OCI-LY3 (cell line): ENCODE results near the gene NSUN6.

Source experiments
- H2AFZ ChIP-seq: fragments of 200-600, 300-600 bp; shearing (Covaris generic); 2 replicates; pipeline ENCODE4 v1.6.0; 2014; ENCODE audit warnings: antibody characterized with exemption, low read depth, low read length
- H3K27ac ChIP-seq: fragments of 200-600, 300-600 bp; sonication (generic); 2 replicates; pipeline ENCODE4 v1.5.1; 2014; ENCODE audit warnings: mild to moderate bottlenecking, low read length, moderate library complexity, mixed read lengths
- H3K27me3 ChIP-seq: fragments of 200-600, 300-600 bp; sonication (generic); 2 replicates; pipeline ENCODE4 v1.6.1; 2014; ENCODE audit warnings: low read depth, low read length, mixed read lengths
- H3K36me3 ChIP-seq: fragments of 200-600, 300-600 bp; sonication (generic); replicated peaks from 2 replicates; pipeline ENCODE3; 2014; ENCODE audit warnings: low read depth, low read length, mixed read lengths
- H3K4me1 ChIP-seq: fragments of 300-600, 200-600 bp; sonication (generic); 2 replicates; pipeline ENCODE4 v1.6.1; 2014; ENCODE audit warnings: low read length, mixed read lengths
- H3K4me2 ChIP-seq: fragments of 200-600, 300-600 bp; sonication (generic); 2 replicates; pipeline ENCODE4 v1.6.1; 2014; ENCODE audit warnings: low read length, mixed read lengths
- H3K4me3 ChIP-seq: fragments of 300-600, 200-600 bp; sonication (generic); 2 replicates; pipeline ENCODE4 v1.5.1; 2014; ENCODE audit warnings: antibody characterized with exemption, mild to moderate bottlenecking, low read length, moderate library complexity
- H3K79me2 ChIP-seq: fragments of 300-600, 200-600 bp; shearing (Covaris generic); 2 replicates; pipeline ENCODE4 v1.6.1; 2014; ENCODE audit warnings: mild to moderate bottlenecking, low read length, mixed read lengths
- H3K9ac ChIP-seq: fragments of 300-600, 200-600 bp; shearing (Covaris generic); 2 replicates; pipeline ENCODE4 v1.6.0; 2014; ENCODE audit warnings: mild to moderate bottlenecking, low read length, moderate library complexity
- H3K9me3 ChIP-seq: fragments of 200-600, 300-600 bp; shearing (Covaris generic); 2 replicates; pipeline ENCODE4 v1.6.1; 2014; ENCODE audit warnings: low read length, mixed read lengths; ENCODE audit not compliant: insufficient read depth
- H4K20me1 ChIP-seq: fragments of 200-600, 300-600 bp; sonication (generic); 2 replicates; pipeline ENCODE4 v1.6.1; 2016; ENCODE audit warnings: low read length, mixed read lengths; ENCODE audit not compliant: insufficient read depth
- EZH2phosphoT487 ChIP-seq: fragments of 200-600 bp; shearing (Covaris generic); IDR thresholded peaks from 2 replicates; pipeline ENCODE4 v1.6.1; 2018; ENCODE audit warnings: antibody characterized with exemption, mixed run types, low read depth
- TF ChIP-seq, protein P1 (sequence below): fragments of 200-600, 300-600 bp; sonication (generic); IDR thresholded peaks from 2 replicates; pipeline ENCODE4 v1.5.1; 2014; ENCODE audit warnings: antibody characterized with exemption, low read length, low read depth

Gene NSUN6

DNA sequence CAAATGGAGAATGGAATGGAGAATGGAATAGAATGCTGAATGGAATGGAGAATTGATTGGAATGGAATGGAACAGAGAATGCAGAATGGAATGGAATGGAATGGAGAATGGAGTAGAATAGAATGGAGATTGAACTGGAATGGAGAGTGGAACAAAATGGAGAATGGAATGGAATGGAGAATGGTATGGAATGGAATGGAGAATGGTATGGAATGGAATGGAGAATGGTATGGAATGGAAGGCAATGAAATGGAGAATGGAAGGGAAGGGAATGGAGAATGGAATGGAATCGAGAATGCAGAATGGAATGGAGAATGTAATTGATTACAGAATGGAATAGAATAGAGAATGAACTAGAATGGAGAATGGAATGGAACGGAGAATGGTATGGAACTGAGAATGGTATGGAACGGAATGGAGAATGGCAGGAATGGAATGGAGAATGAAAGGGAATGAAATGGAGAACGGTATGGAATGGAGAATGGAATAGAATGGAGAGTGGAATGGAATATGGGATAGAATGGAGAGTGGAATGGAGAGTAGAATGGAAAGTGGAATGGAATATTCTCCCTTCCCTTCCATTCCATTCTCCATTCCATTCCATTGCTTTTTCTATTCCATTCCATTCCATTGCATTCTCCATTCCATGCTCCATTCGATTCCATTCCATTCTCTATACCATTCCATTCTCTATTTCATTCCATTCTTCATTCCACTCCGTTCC is 88.2 kb downstream of the NSUN6 start:
- Histone ChIP-seq H3K4me3 (no peak overlapping the region), H3K79me2 (no peaks in the 10 kb centered on the region), H3K27me3 (no peaks in the 10 kb centered on the region), H3K9me3 (no peaks in the 10 kb centered on the region; the same call in 1 of the 2 replicates), H3K4me1 (no peaks in the 10 kb centered on the region), H3K4me2 (no peak overlapping the region), H2AFZ (no peak overlapping the region), H3K9ac (no peak overlapping the region), H3K27ac (no peak overlapping the region), H3K36me3 (no peaks in the 10 kb centered on the region), H4K20me1 (no peaks in the 10 kb centered on the region)
- TF ChIP-seq, protein P1, sequence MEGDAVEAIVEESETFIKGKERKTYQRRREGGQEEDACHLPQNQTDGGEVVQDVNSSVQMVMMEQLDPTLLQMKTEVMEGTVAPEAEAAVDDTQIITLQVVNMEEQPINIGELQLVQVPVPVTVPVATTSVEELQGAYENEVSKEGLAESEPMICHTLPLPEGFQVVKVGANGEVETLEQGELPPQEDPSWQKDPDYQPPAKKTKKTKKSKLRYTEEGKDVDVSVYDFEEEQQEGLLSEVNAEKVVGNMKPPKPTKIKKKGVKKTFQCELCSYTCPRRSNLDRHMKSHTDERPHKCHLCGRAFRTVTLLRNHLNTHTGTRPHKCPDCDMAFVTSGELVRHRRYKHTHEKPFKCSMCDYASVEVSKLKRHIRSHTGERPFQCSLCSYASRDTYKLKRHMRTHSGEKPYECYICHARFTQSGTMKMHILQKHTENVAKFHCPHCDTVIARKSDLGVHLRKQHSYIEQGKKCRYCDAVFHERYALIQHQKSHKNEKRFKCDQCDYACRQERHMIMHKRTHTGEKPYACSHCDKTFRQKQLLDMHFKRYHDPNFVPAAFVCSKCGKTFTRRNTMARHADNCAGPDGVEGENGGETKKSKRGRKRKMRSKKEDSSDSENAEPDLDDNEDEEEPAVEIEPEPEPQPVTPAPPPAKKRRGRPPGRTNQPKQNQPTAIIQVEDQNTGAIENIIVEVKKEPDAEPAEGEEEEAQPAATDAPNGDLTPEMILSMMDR = no peak

DNA sequence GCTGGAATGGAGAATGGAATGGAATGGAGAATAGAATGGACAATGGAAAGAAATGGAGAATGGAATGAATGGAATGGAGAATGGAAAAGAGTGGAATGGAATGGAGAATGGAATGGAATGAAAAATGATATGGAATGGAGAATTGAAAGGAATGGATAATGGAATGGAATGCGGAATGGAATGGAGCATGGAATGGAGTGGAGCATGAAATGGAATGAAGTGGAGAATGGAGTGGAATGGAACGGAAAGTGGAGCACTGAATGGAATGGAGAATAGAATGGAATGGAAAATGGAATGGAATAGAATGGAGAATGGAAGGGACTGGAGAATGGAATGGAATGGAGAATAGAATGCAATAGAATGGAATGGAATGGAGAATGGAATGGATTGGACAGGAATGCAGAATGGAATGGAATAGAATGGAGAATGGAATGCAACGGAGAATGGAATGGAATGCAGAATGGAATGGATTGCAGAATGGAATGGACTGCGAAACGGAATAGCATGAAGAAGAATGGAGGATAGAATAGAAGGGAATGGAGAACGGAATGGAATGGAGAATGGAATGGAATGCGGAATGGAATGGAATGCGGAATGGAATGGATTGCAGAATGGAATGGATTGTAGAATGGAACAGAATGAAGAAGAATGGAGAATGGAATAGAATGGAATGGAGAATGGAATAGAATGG is 89.4 kb downstream of the NSUN6 start:
- H3K36me3 ChIP-seq = no peaks in the 10 kb centered on the region
- no peaks in the 10 kb centered on the region; the same call in 1 of the 2 replicates for H3K9me3 ChIP-seq
- H3K4me1 ChIP-seq = no peaks in the 10 kb centered on the region
- TF ChIP-seq, protein P1 = no peak
- no peak for TF ChIP-seq EZH2phosphoT487
- H4K20me1 ChIP-seq = no peaks in the 10 kb centered on the region
- H2AFZ ChIP-seq = no peak overlapping the region
- H3K79me2 ChIP-seq = no peaks in the 10 kb centered on the region
- H3K9ac ChIP-seq = no peak overlapping the region
- no peak overlapping the region for H3K4me2 ChIP-seq
- H3K27ac ChIP-seq = no peak overlapping the region
- no peaks in the 10 kb centered on the region for H3K27me3 ChIP-seq
- H3K4me3 ChIP-seq = no peak overlapping the region

DNA sequence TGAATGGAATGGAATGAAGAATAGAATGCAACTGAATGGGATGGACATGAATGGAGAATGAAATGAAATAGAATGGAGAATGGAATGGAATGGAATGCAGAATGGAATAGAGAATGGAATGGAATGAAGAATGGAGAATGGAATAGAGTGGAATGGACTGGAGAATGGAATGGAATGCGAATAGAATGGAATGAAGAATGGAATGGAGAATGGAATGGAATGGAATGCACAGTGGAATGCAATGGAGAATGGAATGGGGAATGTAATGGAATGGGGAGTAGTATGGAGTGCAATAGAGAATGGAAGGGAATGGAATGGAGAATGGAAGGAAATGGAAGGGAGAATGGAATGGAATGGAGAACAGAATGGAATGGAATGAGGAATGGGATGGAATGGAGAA is 93.4 kb downstream of the NSUN6 start:
- no peaks in the 10 kb centered on the region for H3K79me2 ChIP-seq
- H3K9me3 ChIP-seq = no peaks in the 10 kb centered on the region; the same call in 1 of the 2 replicates
- no peak overlapping the region for H2AFZ ChIP-seq
- H4K20me1 ChIP-seq = no peaks in the 10 kb centered on the region
- H3K27me3 ChIP-seq = no peaks in the 10 kb centered on the region
- no peak overlapping the region for H3K4me2 ChIP-seq
- H3K27ac ChIP-seq = no peak overlapping the region
- TF ChIP-seq, protein P1 = no peak
- TF ChIP-seq EZH2phosphoT487 = no peak
- peaks cover 3% of the 10 kb centered on the region for H3K36me3 ChIP-seq
- no peaks in the 10 kb centered on the region for H3K4me1 ChIP-seq
- no peak overlapping the region for H3K9ac ChIP-seq
- no peak overlapping the region for H3K4me3 ChIP-seq

DNA sequence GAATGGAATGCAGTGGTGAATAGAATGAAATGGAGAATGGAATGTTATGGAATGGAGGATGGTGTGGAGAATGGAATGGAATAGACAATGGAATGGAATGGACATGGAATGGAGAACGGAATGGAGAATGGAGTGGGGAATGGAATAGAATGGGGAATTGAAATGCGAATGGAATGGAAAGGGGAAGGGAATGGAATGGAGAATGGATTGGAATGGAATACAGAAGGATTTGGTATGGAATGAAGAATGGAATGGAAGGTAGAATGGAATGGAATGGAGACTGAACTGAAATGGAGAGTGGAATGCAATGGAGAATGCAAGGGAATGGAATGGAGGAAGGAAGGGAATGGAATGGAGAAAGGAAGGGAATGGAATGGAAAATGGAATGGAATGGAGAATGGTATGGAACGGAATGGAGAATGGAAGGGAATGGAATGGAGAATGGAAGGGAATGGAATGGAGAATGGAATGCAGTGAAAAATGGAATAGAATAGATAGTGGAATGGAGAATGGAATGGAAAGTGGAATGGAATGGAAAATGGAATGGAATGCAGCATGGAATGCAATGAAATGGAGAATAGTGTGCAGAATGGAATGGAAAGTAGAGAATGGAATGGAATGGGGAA is 94.8 kb downstream of the NSUN6 start:
- Histone ChIP-seq H4K20me1 (no peaks in the 10 kb centered on the region), H3K4me2 (no peak overlapping the region), H3K4me1 (no peaks in the 10 kb centered on the region), H3K27me3 (no peaks in the 10 kb centered on the region), H2AFZ (no peak overlapping the region), H3K9me3 (no peaks in the 10 kb centered on the region; the same call in 1 of the 2 replicates), H3K27ac (no peak overlapping the region), H3K79me2 (no peaks in the 10 kb centered on the region), H3K36me3 (peaks cover 3% of the 10 kb centered on the region), H3K9ac (no peak overlapping the region), H3K4me3 (no peak overlapping the region)
- TF ChIP-seq, protein P1 = no peak
- TF ChIP-seq EZH2phosphoT487 = no peak
